Gastrocnemius medialis (tissue), 4 donors: ENCODE data around the gene HDAC4. TPM values are rescaled to one million over a fixed set of nuclear protein-coding genes. Genes with fewer than 3 reads are reported as not detected.

Experiments
- ATAC-seq, 2 donors: fragments of 150-250 bp; one replicate each; pipeline ENCODE4 v1.9.1; 2016
- DNase-seq, 2 donors: peaks; one replicate each; pipeline ENCODE4 v3.0.0-alpha.2; 2019
- H3K27ac ChIP-seq, 4 donors: fragments of 200-600 bp; sonication (generic); 1 replicate in 1 of 4; 2 replicates in 3 of 4; pipeline ENCODE4 v1.5.1; 2016 to 2018; ENCODE audit warnings: mild to moderate bottlenecking in 2 of 4, moderate library complexity in 1 of 4
- H3K27me3 ChIP-seq, 3 donors: fragments of 200-600 bp; sonication (generic) in 2 of 3; 1 replicate in 1 of 3; 2 replicates in 2 of 3; pipeline versions ENCODE4 v1.5.1 to v1.6.0; 2016 to 2019; ENCODE audit warnings: mild to moderate bottlenecking in 1 of 3, moderate library complexity in 1 of 3
- H3K36me3 ChIP-seq, 2 donors: fragments of 200-600 bp; sonication (generic) in 1 of 2; one replicate each; pipeline ENCODE4 v1.5.1; 2017 to 2018
- H3K4me1 ChIP-seq, 2 donors: fragments of 200-600 bp; sonication (generic) in 1 of 2; one replicate each; pipeline ENCODE4 v1.5.1; 2016 to 2017; ENCODE audit warnings: mild to moderate bottlenecking in 2 of 2
- H3K4me3 ChIP-seq, 4 donors: fragments of 200-600 bp; sonication (generic) in 3 of 4; 1 replicate in 1 of 4; 2 replicates in 3 of 4; pipeline ENCODE4 v1.5.1; 2016 to 2019; ENCODE audit warnings: mild to moderate bottlenecking in 2 of 4
- H3K9me3 ChIP-seq, 3 donors: fragments of 200-600 bp; sonication (generic) in 2 of 3; 1 replicate in 1 of 3; 2 replicates in 2 of 3; pipeline ENCODE4 v1.5.1; 2016 to 2019
- POLR2A ChIP-seq, 2 donors: fragments of 450-650 bp; IDR thresholded peaks; one replicate each; pipeline ENCODE4 v1.6.1; 2017; ENCODE audit warnings: antibody characterized with exemption in 2 of 2, mild to moderate bottlenecking in 2 of 2, moderate library complexity in 2 of 2
- in situ Hi-C, 4 donors: fragments of 200-750 bp; cut with MboI; loops; one replicate each; pipeline versions ENCODE4 v1.15.0 to v1.8.0; 2017; ENCODE audit warnings: low sequenced_read_pairs in 4 of 4
- intact Hi-C: fragments of 100-400 bp; cut with DNase I; formaldehyde crosslinking; loops from one replicate; pipeline ENCODE4 v1.15.1; 2023; ENCODE audit warnings: low total_unique reads
- total RNA-seq, 4 donors: library from RNA; depleted of rRNA; stranded (reverse); fragments of >200 nt; gene quantifications; one replicate each; pipeline versions ENCODE4 v1.1.0 to v1.2.3, GENCODE V29; 2016
- TF ChIP-seq, protein P1 (sequence below), 5 experiments: fragments of 450-650 bp in 3 of 5; fragments of 200-600 bp in 2 of 5; sonication (generic) in 2 of 5; IDR thresholded peaks in 4 of 5; conservative IDR thresholded peaks in 1 of 5; 1 replicate in 4 of 5; 2 replicates in 1 of 5; pipeline ENCODE4 v1.5.1; 2016 to 2019; ENCODE audit warnings: antibody characterized with exemption in 5 of 5, mild to moderate bottlenecking in 3 of 5, moderate library complexity in 3 of 5

Gene HDAC4
- total RNA-seq, 4 donors from 2014 or later, result 23.6 to 257 (median 119) TPM

DNA sequence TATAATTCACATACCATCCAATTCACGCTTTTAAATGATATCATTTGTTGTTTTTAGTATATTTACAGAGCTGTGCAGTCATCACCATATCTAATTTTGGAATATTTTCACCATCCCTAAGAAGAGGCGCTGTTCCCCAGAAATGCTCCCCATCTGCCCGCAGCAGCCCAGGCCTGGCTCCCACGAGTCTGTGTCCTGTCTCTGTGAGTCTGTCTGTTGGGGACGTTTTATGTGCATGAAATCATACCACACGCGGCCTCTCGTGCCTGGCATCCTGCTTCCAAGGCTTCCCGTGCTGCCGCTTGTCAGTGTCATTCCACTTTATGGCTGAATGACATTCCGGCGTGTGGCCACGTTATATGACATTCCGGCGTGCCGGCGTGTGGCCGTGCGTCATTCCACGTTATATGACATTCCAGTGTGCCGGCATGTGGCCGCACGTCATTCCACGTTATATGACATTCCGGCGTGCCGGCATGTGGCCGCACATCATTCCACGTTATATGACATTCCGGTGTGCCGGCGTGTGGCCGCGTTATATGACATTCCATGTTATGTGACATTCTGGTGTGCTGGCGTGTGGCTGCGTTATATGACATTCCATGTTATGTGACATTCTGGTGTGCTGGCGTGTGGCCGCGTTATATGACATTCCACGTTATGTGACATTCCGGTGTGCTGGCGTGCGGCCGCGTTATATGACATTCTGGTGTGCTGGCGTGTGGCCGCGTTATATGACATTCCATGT is 276.5 kb downstream of the HDAC4 start:
- ATAC-seq (no peak), DNase-seq (no peak)
- no peaks in the 10 kb centered on the region for H3K4me1 ChIP-seq
- H3K36me3 ChIP-seq, result peaks cover 0 to 46% of the 10 kb centered on the region in 2 donors
- H3K27ac ChIP-seq, result no peak overlapping the region
- no peak for TF ChIP-seq POLR2A (IDR thresholded peaks at IDR 0.05)
- TF ChIP-seq, protein P1, sequence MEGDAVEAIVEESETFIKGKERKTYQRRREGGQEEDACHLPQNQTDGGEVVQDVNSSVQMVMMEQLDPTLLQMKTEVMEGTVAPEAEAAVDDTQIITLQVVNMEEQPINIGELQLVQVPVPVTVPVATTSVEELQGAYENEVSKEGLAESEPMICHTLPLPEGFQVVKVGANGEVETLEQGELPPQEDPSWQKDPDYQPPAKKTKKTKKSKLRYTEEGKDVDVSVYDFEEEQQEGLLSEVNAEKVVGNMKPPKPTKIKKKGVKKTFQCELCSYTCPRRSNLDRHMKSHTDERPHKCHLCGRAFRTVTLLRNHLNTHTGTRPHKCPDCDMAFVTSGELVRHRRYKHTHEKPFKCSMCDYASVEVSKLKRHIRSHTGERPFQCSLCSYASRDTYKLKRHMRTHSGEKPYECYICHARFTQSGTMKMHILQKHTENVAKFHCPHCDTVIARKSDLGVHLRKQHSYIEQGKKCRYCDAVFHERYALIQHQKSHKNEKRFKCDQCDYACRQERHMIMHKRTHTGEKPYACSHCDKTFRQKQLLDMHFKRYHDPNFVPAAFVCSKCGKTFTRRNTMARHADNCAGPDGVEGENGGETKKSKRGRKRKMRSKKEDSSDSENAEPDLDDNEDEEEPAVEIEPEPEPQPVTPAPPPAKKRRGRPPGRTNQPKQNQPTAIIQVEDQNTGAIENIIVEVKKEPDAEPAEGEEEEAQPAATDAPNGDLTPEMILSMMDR (IDR thresholded peaks at IDR 0.05 in 4 of 5, conservative IDR thresholded peaks at IDR 0.05 in 1 of 5), result no peak
- H3K4me3 ChIP-seq, result no peak overlapping the region
- no peaks in the 10 kb centered on the region for H3K27me3 ChIP-seq
- in situ Hi-C loops (no loop called here), intact Hi-C loops (no loop called here)
- no peaks in the 10 kb centered on the region for H3K9me3 ChIP-seq

DNA sequence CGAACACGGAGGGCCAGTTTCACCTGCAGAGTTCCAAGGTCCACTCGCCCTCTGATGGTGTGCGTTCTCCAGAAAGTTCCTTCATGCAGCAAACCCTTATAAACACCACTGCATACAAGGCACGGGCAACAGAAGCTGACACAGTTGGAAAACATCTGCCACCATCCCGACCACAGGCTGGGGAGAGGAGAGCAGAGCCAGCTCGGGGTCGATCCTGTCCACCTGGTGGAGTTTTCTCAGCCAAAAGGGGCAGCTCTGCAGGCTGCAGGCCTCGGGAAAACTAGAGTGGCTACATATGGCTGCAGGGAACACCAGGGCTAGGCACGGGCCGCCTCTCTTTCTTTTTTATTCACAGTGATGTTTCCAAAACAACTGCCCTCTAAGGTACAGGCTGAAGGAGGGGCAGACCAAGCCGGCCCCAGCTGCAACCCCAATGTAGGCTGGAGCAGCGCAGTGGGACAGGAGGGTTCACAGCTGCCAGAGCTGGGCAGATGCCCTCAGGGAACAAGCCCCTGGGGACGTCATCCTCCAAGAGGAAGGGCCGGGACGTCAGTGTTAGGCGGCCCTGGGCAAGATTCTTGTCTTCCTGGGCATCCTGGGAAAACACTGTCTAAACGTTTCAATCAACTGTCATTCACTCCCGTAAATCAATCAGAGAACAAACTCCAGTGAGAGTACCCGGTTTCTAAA is 278.3 kb downstream of the HDAC4 start:
- in situ Hi-C loops (no loop called here), intact Hi-C loops (no loop called here)
- Histone ChIP-seq H3K9me3 (no peaks in the 10 kb centered on the region), H3K27me3 (no peaks in the 10 kb centered on the region), H3K27ac (peak overlapping the region in 2 of 4 donors; percentile 47 to 61), H3K36me3 (peaks cover 0 to 43% of the 10 kb centered on the region in 2 donors), H3K4me1 (no peaks in the 10 kb centered on the region), H3K4me3 (no peak overlapping the region)
- ATAC-seq (no peak), DNase-seq (no peak)
- TF ChIP-seq, protein P1 (IDR thresholded peaks at IDR 0.05 in 4 of 5, conservative IDR thresholded peaks at IDR 0.05 in 1 of 5), result no peak
- no peak for TF ChIP-seq POLR2A (IDR thresholded peaks at IDR 0.05)

DNA sequence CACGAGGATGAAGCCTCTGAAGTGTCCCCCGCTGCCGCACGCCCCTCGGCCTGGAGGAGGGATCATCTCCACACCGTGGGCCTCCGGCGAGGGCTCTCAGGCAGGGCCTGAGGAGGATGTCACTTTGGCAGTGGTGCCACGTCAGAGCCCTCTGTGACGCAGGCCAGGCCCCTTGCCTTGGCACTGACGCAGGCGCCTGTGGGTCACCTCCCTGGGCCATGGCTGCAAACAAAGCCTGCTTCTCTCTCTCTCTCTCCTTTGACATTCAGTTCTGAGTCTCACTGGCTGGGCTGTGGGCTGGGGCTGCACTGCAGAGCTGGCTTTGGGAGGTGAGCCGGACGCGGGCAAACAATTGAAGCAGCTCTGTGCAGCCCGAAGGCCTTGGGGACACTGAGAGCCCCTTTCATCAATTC is 279.2 kb downstream of the HDAC4 start:
- DNase-seq (no peak), ATAC-seq (no peak)
- H3K36me3 ChIP-seq, result peaks cover 0 to 39% of the 10 kb centered on the region in 2 donors
- TF ChIP-seq POLR2A (IDR thresholded peaks at IDR 0.05), result peak in 1 of 2 donors; percentile 30
- TF ChIP-seq, protein P1 (IDR thresholded peaks at IDR 0.05 in 4 of 5, conservative IDR thresholded peaks at IDR 0.05 in 1 of 5), result no peak
- H3K4me3 ChIP-seq, result no peak overlapping the region
- H3K27ac ChIP-seq, result peak overlapping the region; percentile 24 to 61 (median 40)
- in situ Hi-C loops, result no loop called here
- intact Hi-C loops, result no loop called here
- no peaks in the 10 kb centered on the region for H3K9me3 ChIP-seq
- H3K27me3 ChIP-seq, result no peaks in the 10 kb centered on the region
- no peaks in the 10 kb centered on the region for H3K4me1 ChIP-seq

DNA sequence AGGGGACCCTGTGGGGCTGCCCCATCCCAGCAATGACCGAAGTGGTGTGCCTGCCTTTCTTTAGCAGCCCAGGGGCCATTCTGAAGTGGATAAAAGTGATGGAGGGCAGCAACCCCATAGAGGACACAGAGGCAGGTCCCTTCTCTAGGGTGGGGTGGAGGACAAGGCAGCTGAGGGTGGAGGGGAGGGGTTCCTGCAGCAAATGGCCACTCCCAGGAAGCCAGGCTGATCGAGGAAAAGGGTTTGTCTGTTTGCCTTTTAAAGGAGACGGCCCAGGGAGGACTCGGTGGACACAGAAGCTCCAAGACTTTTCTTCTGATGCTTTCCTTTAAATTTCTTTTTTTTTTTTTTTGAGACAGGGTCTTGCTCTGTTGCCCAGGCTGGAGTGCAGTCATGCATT is 280.2 kb downstream of the HDAC4 start:
- Histone ChIP-seq H3K27ac (peak overlapping the region in 3 of 4 donors; percentile 24 to 61 (median 47)), H3K27me3 (no peaks in the 10 kb centered on the region), H3K9me3 (no peaks in the 10 kb centered on the region), H3K36me3 (peaks cover 0 to 30% of the 10 kb centered on the region in 2 donors), H3K4me3 (no peak overlapping the region), H3K4me1 (no peaks in the 10 kb centered on the region)
- ATAC-seq (no peak), DNase-seq (no peak)
- intact Hi-C loops (no loop called here), in situ Hi-C loops (no loop called here)
- TF ChIP-seq POLR2A (IDR thresholded peaks at IDR 0.05), result no peak
- TF ChIP-seq, protein P1 (IDR thresholded peaks at IDR 0.05 in 4 of 5, conservative IDR thresholded peaks at IDR 0.05 in 1 of 5), result no peak
